Dendritic cell treated with granulocyte-macrophage colony-stimulating factor and Interleukin-4, amounts not matched to agents 40 ng/mL and 50 ng/mL, for 4 days (primary cell): ENCODE data around the gene BCL6.
A peak's percentile ranks its signal among the peaks of the same experiment; 100 is the strongest.

Source experiments
- H3K27ac Mint-ChIP-seq: one replicate; pipeline ENCODE4 v1.8.0; 2022; ENCODE audit warnings: mild to moderate bottlenecking, mixed read lengths
- H3K27me3 Mint-ChIP-seq: one replicate; pipeline ENCODE4 v1.8.0; 2022; ENCODE audit warnings: mild to moderate bottlenecking, mixed read lengths
- H3K36me3 Mint-ChIP-seq: one replicate; pipeline ENCODE4 v1.8.0; 2022; ENCODE audit warnings: low read depth, mixed read lengths
- H3K4me1 Mint-ChIP-seq: one replicate; pipeline ENCODE4 v1.8.0; 2022; ENCODE audit warnings: low read depth, mixed read lengths
- H3K4me3 Mint-ChIP-seq: one replicate; pipeline ENCODE4 v1.8.0; 2022; ENCODE audit warnings: mild to moderate bottlenecking, moderate library complexity, mixed read lengths
- H3K9me3 Mint-ChIP-seq: one replicate; pipeline ENCODE4 v1.8.0; 2022; ENCODE audit warnings: mixed read lengths
- intact Hi-C: fragments of 100-400 bp; cut with micrococcal nuclease; formaldehyde crosslinking; loops from one replicate; pipeline ENCODE4 v1.15.0; 2022

Gene BCL6

DNA sequence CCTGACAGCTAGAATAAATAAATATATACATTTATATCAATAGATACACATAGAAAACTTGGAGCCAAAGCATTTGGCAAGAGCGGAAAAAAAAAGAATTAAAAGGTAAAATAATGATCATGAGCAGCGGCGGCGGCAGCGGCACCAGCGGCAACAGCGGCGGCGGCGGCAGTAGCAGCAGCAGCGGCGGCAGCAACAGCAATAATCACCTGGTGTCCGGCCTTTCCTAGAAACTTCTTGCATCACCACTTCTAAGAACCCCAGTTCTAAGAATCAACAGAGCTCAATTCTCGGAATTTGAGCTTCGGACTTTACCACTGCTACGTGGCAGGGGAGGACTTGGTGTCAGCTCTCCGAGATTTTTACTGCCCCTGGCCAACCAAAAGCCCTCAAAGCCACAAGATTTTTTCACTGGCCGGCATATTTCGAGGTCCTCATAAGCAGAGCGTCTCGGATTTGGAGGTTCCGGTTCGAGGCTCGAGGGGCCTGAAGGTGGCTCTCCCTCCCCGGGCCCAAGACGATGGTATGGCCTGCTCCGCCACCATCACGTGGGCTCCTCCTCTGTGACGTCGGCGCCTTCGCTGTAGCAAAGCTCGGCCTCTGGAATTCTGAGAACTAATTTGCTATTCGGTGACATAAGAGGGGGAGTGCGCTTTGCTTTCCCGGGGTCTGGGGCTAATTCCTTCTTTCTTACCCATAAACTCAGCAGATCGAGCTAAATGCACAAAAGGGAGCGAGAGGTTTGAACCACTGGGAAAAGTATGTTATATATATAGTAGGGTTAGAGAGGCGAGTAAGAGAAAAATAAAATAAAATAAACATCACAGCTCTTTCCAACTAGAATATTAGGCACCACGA lies at the start of gene BCL6:
Gene BCL6, minus strand, starts transcription at position 268 of the 858 bp plus-strand sequence. CDS start 11,775 bp downstream, outside the sequence.
- peak within 1 kb of the TSS; percentile 87 for H3K4me3 Mint-ChIP-seq
- peaks cover 58% of the 10 kb centered on the region for H3K36me3 Mint-ChIP-seq
- intact Hi-C loops: loop anchor here (1.0 to 10.0 kb wide), 6 partner anchors 27 to 759 kb away; no protein-coding TSS in a partner anchor
- peak within 1 kb of the TSS; percentile 100 for H3K27ac Mint-ChIP-seq
- H3K9me3 Mint-ChIP-seq: no peaks in the 10 kb centered on the region
- H3K27me3 Mint-ChIP-seq: no peaks in the 10 kb centered on the region
- peaks cover 49% of the 10 kb centered on the region for H3K4me1 Mint-ChIP-seq

DNA sequence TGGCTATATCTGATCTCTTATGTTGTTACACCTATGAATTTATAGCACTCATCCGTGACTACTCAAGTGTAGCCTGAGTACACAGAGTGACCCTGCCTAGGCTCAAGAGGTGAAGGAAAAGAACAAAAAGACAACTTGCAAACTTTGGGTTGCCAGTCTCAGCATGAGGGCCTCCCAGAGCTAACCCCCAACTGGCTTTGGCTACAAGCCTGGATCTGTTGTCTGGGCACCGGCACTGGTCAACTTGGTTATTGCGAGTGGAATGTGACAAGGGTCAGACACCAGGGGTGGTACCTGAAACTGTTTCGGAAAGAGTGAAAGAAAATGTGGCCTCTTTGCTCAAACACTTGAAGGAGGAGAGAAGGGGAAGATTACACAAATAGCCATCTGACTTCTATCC lies 49.5 kb upstream of the BCL6 start:
- Mint-ChIP-seq H3K4me3 (no peak overlapping the region), H3K9me3 (peaks cover 24% of the 10 kb centered on the region), H3K27ac (peak overlapping the region; percentile 15), H3K36me3 (no peaks in the 10 kb centered on the region), H3K27me3 (no peaks in the 10 kb centered on the region), H3K4me1 (peaks cover 49% of the 10 kb centered on the region)
- intact Hi-C loops: no loop called here

DNA sequence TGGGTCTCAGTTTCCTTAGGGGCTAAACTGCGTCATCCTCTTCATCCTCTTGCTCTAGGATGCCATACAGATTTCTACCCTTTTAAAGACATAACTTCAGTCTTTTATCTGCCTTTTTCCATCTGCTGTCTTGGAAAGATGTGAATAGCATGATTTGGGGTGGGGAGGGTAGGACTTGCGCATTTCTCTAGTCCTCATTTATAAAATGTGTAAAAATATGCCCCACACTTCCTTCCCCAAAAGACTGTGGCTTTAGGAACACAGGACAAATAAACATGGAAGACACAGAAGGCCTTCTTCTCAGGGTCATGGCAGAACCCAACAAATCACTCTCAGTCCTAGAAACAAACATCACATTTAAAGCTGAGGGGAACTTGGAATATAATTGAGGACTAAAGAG lies 48.4 kb upstream of the BCL6 start:
- Mint-ChIP-seq H3K36me3 (no peaks in the 10 kb centered on the region), H3K4me3 (no peak overlapping the region), H3K9me3 (peaks cover 21% of the 10 kb centered on the region), H3K27me3 (no peaks in the 10 kb centered on the region), H3K4me1 (peaks cover 54% of the 10 kb centered on the region), H3K27ac (no peak overlapping the region)
- intact Hi-C loops: no loop called here

DNA sequence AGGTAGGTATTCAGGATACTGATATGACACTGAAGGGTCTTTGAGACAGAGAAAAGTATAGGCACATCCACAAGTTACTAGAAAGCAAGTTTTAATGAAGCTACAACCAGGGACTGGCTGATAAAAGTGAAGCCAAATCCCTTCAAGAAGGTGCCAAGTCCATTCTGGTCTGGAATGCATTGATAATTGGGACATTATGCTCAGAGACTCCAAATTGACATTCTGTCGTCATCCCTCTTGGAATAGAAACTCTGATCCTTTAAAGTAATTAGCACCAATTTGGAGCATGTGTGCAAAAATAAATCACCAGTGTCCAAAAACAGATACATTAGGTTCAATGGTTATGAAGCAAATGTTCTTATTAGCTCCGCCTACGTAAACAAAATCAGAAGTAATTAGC lies 47.3 kb upstream of the BCL6 start:
- peaks cover 47% of the 10 kb centered on the region for H3K4me1 Mint-ChIP-seq
- no peaks in the 10 kb centered on the region for H3K27me3 Mint-ChIP-seq
- no peak overlapping the region for H3K4me3 Mint-ChIP-seq
- no peak overlapping the region for H3K27ac Mint-ChIP-seq
- H3K9me3 Mint-ChIP-seq: peaks cover 10% of the 10 kb centered on the region
- intact Hi-C loops: no loop called here
- H3K36me3 Mint-ChIP-seq: no peaks in the 10 kb centered on the region

DNA sequence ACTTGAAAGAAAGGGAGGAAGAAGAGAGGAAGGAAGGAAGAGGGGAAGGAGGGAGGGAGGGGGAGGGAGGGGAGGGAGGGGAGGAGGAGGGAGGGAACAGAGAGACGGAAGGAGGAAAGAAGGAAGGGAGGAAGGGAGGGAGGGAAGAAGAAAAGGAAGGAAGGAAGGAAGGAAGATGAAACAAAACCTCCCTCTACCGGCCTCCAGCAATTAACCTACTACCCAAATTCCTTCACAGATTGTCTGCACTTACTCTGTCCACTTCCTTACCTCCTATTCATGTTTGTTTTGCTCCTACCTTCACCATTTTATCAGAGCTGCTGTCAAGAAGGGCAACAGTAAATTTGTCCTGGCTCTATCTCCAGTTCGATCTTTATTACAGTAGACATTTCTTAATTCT lies 44.6 kb upstream of the BCL6 start:
- intact Hi-C loops: no loop called here
- Mint-ChIP-seq H3K9me3 (peaks cover 4% of the 10 kb centered on the region), H3K27ac (peak overlapping the region; percentile 40), H3K36me3 (no peaks in the 10 kb centered on the region), H3K4me3 (no peak overlapping the region), H3K27me3 (peaks cover 3% of the 10 kb centered on the region), H3K4me1 (peaks cover 35% of the 10 kb centered on the region)

DNA sequence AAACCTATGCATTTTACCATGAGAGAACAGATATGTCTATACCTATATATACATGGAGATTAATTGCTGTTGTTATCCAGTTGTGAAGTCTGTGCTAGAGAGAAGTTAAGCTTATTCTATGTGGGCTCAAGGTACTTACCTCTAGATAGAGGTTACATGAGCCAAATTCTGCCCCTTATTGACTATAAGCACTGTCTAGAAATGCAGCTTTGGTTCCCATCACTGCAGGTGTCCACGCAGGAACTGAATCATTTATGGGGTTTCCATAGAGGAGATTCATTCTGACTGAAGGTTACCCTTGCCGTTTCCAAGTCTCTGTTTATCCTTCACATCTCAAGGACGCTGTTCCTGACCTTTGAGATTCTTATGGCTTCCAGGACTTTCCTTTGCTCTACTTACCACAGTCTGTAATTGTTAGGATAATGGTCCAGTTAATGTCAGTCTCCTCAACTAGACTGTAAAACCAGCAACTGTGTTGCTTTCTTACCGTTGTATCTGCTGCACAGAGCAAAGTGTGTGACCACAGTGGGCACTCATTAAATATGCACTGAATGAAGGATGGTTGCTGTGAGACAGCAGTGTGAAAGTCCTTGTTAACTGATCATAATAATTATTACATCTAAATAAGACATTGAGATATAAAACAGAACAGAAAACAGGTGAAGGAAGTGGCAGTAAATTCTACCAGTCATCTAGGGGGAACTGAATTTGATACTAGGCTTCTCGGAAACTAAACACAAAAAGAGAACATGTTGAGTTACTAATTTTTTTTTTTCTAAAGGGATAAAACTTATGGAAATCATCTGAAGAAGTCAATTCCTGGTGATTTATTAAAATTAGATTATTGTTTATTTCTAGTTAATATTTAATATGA lies 44.0 kb upstream of the BCL6 start:
- intact Hi-C loops: no loop called here
- Mint-ChIP-seq H3K27ac (no peak overlapping the region), H3K9me3 (no peaks in the 10 kb centered on the region), H3K4me3 (no peak overlapping the region), H3K4me1 (peaks cover 33% of the 10 kb centered on the region), H3K36me3 (no peaks in the 10 kb centered on the region), H3K27me3 (peaks cover 3% of the 10 kb centered on the region)

DNA sequence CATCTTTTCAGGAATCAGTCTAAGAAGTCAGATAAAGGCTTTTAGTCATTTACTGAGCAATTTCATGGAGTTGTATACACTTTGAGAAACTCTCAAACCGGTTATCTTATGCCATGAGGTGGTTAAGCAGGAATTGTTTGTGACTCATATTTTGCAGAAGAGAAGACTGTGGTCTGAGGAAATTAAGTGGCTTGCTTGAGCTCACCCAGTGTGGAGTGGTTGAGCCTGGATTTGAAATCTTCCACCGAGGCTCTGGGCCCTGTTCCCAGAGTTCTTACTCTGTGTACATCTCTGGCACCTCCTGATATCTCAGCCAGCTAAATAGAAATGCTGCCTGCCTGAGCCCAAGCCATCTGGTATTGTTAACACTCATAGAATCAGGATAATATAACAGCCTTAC lies 37.8 kb upstream of the BCL6 start:
- peaks cover 31% of the 10 kb centered on the region for H3K4me1 Mint-ChIP-seq
- peaks cover 3% of the 10 kb centered on the region for H3K27me3 Mint-ChIP-seq
- no peaks in the 10 kb centered on the region for H3K9me3 Mint-ChIP-seq
- intact Hi-C loops: no loop called here
- H3K4me3 Mint-ChIP-seq: no peak overlapping the region
- H3K27ac Mint-ChIP-seq: no peak overlapping the region
- H3K36me3 Mint-ChIP-seq: no peaks in the 10 kb centered on the region

DNA sequence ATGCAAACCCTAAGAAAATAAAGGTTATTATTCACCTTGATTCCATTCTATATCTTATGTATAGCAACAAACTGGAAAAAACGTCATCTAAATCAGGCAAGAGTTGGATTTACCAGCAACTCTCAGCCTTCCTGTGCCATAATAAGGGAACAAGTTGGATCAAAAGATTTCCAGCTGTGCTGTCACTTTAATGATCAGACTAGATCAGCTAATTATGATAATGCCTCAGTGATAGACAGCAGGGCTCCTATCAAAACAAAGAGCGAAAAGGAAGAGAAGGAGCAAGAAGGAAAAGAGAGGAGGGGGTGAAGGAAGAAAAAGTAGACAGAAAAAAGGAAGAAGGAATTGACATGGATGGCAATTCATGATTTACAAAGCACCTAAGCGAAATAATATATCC lies 36.7 kb upstream of the BCL6 start:
- H3K9me3 Mint-ChIP-seq: no peaks in the 10 kb centered on the region
- H3K4me3 Mint-ChIP-seq: no peak overlapping the region
- peaks cover 42% of the 10 kb centered on the region for H3K4me1 Mint-ChIP-seq
- no peaks in the 10 kb centered on the region for H3K36me3 Mint-ChIP-seq
- H3K27me3 Mint-ChIP-seq: peaks cover 3% of the 10 kb centered on the region
- H3K27ac Mint-ChIP-seq: no peak overlapping the region
- intact Hi-C loops: no loop called here

DNA sequence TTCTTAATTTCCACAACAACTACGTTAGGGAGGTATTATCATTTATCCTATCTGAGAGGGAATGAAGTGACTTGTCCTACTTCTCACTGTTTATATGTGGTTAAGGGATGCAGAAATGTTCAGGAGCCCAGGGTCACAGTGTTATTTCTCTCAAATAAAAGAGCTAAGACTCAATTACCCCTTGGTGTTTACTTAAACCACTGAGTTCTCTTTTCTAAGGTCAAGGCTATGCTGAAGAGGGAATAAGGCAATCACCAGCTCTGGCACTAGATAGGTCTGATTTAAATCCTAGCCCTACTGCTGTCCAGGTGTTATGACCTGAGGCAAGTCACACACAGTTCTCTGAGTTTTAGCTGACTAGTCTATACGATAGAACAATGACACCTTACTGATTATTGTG lies 35.7 kb upstream of the BCL6 start:
- no peaks in the 10 kb centered on the region for H3K36me3 Mint-ChIP-seq
- peaks cover 47% of the 10 kb centered on the region for H3K4me1 Mint-ChIP-seq
- H3K4me3 Mint-ChIP-seq: no peak overlapping the region
- no peaks in the 10 kb centered on the region for H3K27me3 Mint-ChIP-seq
- no peaks in the 10 kb centered on the region for H3K9me3 Mint-ChIP-seq
- intact Hi-C loops: no loop called here
- H3K27ac Mint-ChIP-seq: peak overlapping the region; percentile 10

DNA sequence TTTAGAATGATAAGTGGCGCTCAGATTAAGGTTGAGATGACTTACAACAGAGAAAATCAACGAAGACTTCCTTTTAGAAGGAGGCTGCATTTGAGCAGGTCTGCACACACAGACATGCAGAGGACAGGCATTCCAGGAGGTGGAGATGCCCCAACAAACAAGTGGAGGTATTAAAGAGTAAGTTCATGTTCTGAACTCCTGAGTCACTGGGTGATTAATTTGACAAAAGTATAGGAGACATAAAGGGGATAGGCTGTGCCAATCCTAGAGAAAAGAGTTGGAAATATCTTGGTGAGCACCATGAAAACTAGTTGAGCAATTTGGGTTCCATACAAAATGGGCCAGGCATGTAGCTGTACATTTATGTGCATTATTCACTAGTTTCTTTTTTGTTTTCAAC lies 33.5 kb upstream of the BCL6 start:
- Mint-ChIP-seq H3K4me1 (peaks cover 67% of the 10 kb centered on the region), H3K36me3 (peaks cover 6% of the 10 kb centered on the region), H3K4me3 (no peak overlapping the region), H3K27me3 (no peaks in the 10 kb centered on the region), H3K9me3 (no peaks in the 10 kb centered on the region), H3K27ac (peak overlapping the region; percentile 22)
- intact Hi-C loops: no loop called here

DNA sequence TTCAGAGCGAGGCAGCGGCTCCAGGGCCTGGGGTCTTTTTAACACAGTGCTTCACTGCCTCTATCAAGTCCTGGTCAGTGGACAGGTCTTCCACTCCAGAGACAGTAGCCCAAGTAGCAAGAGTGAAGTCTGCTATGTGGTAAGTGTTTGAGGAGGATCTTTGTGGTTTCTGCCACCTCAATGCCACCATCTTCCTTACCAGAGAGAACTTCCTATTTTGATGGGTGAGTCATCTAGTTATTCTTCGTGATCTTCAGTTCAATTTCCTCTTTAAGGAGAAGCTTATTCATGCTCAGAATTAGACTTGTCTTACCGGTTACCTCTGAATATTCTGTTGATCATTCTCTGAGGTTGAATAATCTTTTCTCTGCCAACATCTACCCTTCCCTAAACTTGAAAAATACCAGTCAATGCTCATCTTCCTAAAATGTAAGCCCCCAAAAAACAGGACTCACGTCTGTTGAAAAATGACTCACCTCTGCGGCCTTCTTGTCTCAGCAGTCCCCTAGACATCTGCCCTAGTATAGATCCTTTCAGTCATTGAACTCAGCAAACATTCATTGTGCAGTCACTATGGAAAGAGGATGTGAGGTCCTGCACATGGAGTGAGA lies 32.2 kb upstream of the BCL6 start:
- Mint-ChIP-seq H3K27ac (peak overlapping the region; percentile 84), H3K27me3 (no peaks in the 10 kb centered on the region), H3K4me3 (peak overlapping the region; percentile 35), H3K4me1 (peaks cover 74% of the 10 kb centered on the region), H3K36me3 (peaks cover 13% of the 10 kb centered on the region), H3K9me3 (no peaks in the 10 kb centered on the region)
- intact Hi-C loops: no loop called here

DNA sequence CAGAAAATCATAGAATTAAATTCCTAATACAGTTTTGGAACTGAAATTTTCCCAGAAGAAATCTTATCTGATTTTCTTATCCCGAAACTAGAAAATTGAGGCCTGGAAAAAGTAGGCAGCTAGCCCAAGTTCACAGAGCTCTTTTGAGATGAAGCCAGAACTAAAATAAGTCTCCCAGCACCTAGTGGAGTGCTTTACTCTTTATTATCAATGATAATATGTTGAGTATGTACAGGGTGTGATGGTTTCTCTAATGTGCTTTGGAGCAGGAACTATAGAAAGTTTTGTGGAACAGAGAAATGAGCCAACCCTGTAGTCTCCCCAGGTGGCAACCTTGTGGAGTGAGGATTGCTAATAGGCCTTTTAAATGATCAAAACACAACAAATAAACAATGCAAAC lies 30.3 kb upstream of the BCL6 start:
- intact Hi-C loops: no loop called here
- peaks cover 65% of the 10 kb centered on the region for H3K4me1 Mint-ChIP-seq
- no peak overlapping the region for H3K4me3 Mint-ChIP-seq
- H3K36me3 Mint-ChIP-seq: peaks cover 14% of the 10 kb centered on the region
- peak overlapping the region; percentile 20 for H3K27ac Mint-ChIP-seq
- no peaks in the 10 kb centered on the region for H3K9me3 Mint-ChIP-seq
- H3K27me3 Mint-ChIP-seq: no peaks in the 10 kb centered on the region

DNA sequence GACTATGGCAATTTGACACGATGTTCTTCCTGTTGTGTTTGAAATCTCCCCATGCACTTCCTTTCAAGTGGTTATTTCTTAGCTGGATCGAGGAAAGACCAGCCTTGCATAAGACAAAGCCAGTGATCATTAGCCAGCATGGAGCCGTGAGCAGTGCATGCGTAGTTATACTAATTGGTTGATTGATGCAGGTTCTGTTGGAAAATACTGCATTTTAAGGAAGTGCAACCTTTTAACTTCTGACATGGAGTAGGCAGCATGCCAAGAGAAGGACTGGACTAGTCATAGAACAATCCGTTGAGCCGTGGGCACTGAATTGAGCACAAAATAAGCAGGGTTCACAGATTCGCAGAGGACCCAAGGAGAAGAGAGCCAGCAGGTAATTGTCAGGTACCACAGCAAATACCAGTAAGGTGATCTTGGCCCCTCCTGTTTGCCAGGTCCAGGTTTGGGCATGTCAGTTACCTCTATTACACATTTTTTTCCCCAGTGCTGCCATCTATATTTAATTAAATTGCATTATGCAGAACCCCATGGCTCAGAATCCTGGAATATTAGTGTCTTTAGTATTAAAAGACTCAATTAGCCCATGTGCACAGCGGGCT lies 29.0 kb upstream of the BCL6 start:
- Mint-ChIP-seq H3K27me3 (no peaks in the 10 kb centered on the region), H3K4me3 (peak overlapping the region; percentile 76), H3K27ac (peak overlapping the region; percentile 94), H3K36me3 (peaks cover 21% of the 10 kb centered on the region), H3K4me1 (peaks cover 65% of the 10 kb centered on the region), H3K9me3 (no peaks in the 10 kb centered on the region)
- intact Hi-C loops: loop anchor here (5.0 kb wide), 1 partner anchor 143 kb away; no protein-coding TSS in a partner anchor
